Duodenal mucosa (tissue), 2 donors: ENCODE results near the gene TNFAIP8.

Source experiments
- H3K27ac ChIP-seq: one replicate; pipeline ENCODE4 v1.7.0; 2013; ENCODE audit warnings: low read depth, low read length
- H3K27me3 ChIP-seq, 2 donors: one replicate each; pipeline ENCODE4 v1.7.0; 2013; ENCODE audit warnings: low read length in 2 of 2, control low read depth in 1 of 2; ENCODE audit not compliant: insufficient read depth in 2 of 2, control insufficient read depth in 1 of 2
- H3K36me3 ChIP-seq, 2 donors: one replicate each; pipeline ENCODE4 v1.7.0; 2013; ENCODE audit warnings: low read length in 2 of 2, control low read depth in 1 of 2; ENCODE audit not compliant: insufficient read depth in 2 of 2, control insufficient read depth in 1 of 2
- H3K4me1 ChIP-seq, 2 donors: one replicate each; pipeline ENCODE4 v1.7.0; 2013; ENCODE audit warnings: low read length in 2 of 2, control low read depth in 1 of 2; ENCODE audit not compliant: insufficient read depth in 2 of 2, control insufficient read depth in 1 of 2
- H3K4me3 ChIP-seq, 2 donors: one replicate each; pipeline ENCODE4 v1.7.0; 2013; ENCODE audit warnings: low read length in 2 of 2, low read depth in 1 of 2
- H3K9ac ChIP-seq, 2 donors: one replicate each; pipeline ENCODE4 v1.7.0; 2013; ENCODE audit warnings: low read length in 2 of 2, low read depth in 1 of 2
- H3K9me3 ChIP-seq, 2 donors: one replicate each; pipeline ENCODE4 v1.7.0; 2013; ENCODE audit warnings: low read length in 2 of 2, control low read depth in 1 of 2; ENCODE audit not compliant: control insufficient read depth in 1 of 2

TNFAIP8 gene

DNA sequence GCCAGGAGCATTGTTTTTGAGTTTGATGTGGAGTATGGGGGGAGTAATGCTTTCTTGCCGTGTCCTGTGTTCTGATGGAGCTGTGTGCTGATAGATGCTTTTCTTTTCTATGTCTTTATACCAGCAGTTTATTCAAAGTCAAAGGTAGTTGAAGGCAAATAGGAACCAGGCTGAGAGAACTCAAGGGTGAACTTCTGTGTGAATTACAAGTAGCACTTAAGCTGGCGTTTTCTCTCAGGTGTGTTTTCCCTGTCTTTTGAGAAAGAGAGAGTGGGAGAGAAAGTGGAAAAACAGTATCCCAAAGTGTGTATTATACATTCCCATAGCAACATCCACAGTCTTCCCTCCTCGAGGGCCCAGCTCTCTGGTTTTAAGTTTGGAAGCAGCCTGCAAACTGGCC is 1.5 kb downstream of the TNFAIP8 start:
- no peaks in the 10 kb centered on the region for H3K36me3 ChIP-seq
- H3K4me1 ChIP-seq, result peaks cover 36 to 39% of the 10 kb centered on the region in 2 donors
- H3K9me3 ChIP-seq, result no peaks in the 10 kb centered on the region
- H3K4me3 ChIP-seq, result peak overlapping the region; percentile 71 to 73
- H3K27ac ChIP-seq, result no peak overlapping the region
- peak overlapping the region in 1 of 2 donors; percentile 66 for H3K9ac ChIP-seq
- no peaks in the 10 kb centered on the region for H3K27me3 ChIP-seq

DNA sequence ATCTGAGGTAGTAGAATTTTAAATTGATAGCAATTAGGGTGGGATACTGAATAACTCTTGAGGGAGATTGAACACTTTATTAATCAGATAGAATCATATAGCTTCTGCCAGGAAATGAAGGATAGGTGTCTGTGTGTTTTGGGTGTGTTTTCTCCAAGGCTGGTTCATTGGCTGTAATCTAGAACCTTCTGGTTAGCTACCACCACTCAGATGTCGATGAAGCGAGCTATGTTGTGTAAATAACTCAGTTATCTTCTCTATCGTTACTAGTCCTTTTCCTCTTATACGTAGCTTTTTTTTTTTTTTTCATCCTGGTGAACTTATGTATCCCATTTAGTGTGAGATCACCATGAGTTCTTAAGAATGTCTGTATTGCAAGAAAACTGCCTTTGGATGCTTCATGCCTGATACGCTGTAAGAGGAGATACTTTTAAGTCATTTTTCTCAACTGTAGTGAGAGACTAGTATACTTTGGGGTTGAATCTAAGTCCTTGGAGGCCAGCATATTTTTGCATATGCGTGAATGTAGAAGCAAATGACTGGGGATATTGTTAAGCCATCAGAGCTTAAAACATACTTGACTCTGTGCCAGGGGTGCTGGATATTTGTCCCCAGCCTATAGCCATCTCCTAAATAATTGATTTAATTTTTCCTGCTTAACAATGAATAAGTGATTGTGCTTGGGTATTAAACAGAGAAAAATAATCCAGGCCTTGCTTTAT is 2.1 kb downstream of the TNFAIP8 start:
- Histone ChIP-seq H3K27ac (no peak overlapping the region), H3K36me3 (no peaks in the 10 kb centered on the region), H3K9ac (no peak overlapping the region), H3K27me3 (no peaks in the 10 kb centered on the region), H3K4me3 (no peak overlapping the region), H3K9me3 (no peaks in the 10 kb centered on the region), H3K4me1 (peaks cover 36 to 39% of the 10 kb centered on the region in 2 donors)

DNA sequence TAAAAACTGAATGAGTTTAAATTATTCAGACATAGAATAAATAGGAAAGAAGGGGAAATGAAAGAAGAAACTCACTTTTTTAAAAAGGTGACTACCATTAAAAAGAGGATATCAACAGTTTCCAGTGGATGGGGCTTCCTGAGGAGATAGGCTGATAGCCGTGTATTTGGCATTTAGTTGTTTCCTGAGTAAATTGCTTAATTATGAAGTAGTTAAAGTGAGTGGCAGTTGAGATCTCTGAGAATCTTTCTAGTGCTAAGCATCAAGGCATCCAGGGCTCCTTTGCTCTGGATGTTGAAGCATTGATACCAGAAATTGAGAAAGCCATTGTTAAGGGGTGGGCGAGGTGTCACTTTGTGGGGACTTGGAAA is 2.7 kb downstream of the TNFAIP8 start:
- Histone ChIP-seq H3K27ac (no peak overlapping the region), H3K27me3 (no peaks in the 10 kb centered on the region), H3K4me1 (peaks cover 36 to 39% of the 10 kb centered on the region in 2 donors), H3K4me3 (no peak overlapping the region), H3K36me3 (no peaks in the 10 kb centered on the region), H3K9me3 (no peaks in the 10 kb centered on the region), H3K9ac (no peak overlapping the region)

DNA sequence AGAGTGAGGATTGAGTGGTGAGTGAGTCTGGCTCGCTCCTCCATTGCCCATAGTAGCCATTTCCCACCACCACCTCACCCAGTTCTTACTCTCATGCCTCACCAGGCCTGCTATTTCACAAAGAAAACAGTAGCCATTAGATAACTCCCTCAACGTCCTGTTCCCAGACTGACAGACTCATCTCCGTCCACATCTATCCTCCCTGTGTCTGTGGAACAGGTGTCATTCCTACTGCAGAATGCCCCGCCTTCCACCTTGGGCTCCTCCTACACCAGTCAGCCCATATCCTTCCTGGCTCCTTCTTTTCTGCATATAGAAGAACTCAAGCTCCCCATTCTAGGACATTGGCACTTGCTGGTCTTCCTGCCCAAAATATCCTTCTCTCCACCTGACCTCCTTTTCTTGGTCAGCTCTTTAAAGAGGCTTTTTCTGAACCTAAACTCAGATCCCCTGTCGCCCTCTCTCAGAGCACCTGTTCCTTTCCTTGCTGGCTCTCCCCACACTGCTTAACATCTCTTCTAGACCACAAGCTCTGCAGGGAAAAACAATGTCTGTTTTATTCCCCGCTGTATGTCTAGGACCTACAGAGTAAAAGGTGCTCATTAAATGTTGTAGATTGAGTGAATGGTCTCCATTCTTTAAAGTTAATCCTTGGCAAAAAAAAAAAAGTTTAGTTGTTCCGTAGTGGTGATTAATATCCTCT is 3.2 kb downstream of the TNFAIP8 start:
- Histone ChIP-seq H3K27me3 (no peaks in the 10 kb centered on the region), H3K9ac (no peak overlapping the region), H3K4me3 (no peak overlapping the region), H3K27ac (no peak overlapping the region), H3K9me3 (no peaks in the 10 kb centered on the region), H3K36me3 (no peaks in the 10 kb centered on the region), H3K4me1 (peaks cover 33 to 39% of the 10 kb centered on the region in 2 donors)

DNA sequence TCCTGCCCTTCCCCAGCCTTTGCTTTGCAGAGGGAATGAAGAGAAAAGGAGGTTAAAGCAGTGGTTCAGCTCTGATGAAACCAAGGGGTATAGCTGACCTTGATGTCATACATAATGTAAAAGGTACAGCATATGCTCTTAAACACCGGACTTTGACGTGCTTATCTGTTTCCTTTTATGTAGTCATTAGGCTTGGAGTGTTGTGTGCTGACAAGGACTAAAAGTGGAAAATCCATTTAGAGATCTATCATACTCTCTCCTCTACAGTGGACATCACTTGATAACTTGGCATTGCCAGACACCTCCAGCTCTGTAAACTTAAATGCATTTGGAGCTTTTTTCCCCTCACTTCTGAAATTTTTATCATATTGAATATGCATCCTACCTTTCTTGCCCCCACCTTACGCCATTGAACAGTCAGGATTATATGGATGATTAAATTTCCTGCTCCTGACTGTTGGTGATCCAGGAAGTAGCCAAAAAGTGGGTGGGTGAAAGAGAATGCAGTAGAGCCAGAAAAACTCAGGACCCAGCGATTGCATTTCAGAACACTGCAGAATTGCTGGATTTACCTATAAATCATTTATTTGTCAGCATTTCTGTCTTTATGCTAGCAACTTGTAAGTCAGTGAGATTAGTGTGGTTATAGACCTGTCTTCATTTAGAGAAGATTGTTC is 4.1 kb downstream of the TNFAIP8 start:
- Histone ChIP-seq H3K9ac (no peak overlapping the region), H3K36me3 (no peaks in the 10 kb centered on the region), H3K9me3 (no peaks in the 10 kb centered on the region), H3K27me3 (no peaks in the 10 kb centered on the region), H3K27ac (no peak overlapping the region), H3K4me1 (peaks cover 28 to 36% of the 10 kb centered on the region in 2 donors), H3K4me3 (no peak overlapping the region)

DNA sequence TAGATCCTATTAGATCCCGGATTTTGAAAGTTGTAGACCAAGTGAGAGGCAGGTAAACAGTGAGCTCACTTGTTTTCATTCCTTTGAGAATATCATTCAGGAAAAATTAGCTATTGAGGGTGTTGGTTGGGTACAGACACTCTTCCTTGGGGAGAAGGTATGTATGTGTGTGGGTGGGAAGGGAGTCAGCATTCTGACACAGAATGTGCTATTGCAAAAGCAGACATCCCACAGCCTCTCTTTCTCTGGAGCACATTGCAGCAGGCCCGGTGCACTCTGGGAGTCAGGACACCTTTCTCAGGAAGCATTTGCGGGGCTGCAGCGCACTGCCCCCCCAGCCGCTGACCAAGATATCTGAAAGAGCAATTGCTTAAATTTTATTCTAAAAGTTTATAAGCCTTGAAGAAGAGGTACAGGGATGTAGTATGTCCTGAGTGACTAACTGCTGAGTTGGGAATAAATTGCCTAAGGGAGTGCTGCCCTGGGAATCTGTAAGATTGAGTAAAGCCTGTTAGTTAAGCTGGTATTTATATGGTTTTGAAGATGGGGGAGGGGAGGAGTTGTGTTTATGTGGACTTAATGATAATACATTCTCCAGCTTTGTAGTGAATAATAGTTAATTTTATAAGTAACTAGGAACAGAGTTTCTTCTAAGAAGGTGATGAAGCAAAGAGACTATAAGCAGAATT is 5.2 kb downstream of the TNFAIP8 start:
- Histone ChIP-seq H3K9ac (no peak overlapping the region), H3K9me3 (no peaks in the 10 kb centered on the region), H3K27ac (no peak overlapping the region), H3K4me1 (peaks cover 27 to 34% of the 10 kb centered on the region in 2 donors), H3K27me3 (no peaks in the 10 kb centered on the region), H3K4me3 (no peak overlapping the region), H3K36me3 (no peaks in the 10 kb centered on the region)

DNA sequence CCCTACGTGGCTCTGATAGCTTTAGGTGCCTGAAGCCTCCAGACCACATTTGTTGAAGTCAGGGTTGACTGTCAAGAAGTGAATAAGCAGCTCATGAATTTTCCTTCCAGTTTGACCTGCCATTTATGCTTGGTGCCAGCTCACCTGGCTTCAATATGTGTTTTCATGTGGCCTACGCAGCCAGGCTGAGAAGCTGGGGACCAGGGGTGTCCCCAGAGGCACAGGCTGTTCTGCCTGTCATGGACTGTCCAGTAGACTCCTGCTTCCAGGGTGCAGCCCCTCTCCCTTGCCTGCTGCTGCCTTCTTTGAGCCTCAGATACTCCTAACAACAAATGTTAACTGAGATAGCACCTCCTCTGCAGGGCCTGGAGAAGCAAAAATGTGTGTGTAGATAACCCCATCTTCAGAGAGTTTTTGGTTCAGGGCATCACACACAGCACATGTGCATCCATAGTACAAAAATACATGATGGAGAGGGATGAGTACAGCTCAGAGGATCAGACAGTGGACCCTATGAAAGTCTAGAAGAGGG is 5.8 kb downstream of the TNFAIP8 start:
- no peak overlapping the region for H3K4me3 ChIP-seq
- peaks cover 29 to 34% of the 10 kb centered on the region in 2 donors for H3K4me1 ChIP-seq
- H3K27me3 ChIP-seq, result no peaks in the 10 kb centered on the region
- H3K27ac ChIP-seq, result no peak overlapping the region
- no peaks in the 10 kb centered on the region for H3K9me3 ChIP-seq
- H3K9ac ChIP-seq, result no peak overlapping the region
- H3K36me3 ChIP-seq, result no peaks in the 10 kb centered on the region

DNA sequence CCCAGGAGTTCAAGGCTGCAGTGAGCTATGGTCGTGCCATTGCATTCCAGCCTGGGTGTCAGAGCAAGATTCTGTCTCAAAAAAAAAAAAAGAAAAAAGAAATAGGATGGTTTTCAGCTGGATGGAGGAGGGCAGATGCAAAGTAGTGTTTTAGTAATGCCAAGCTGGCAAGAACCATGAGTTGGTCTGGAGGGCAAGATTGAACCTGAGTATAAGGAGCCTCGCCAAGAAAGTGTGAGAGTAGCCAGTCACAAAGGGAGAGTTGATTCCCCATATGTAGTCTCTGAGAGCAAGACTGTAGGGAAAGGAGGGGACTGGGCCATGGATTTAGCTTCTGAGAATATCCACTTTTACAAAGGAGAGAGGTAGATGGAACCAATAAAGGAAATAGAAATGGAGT is 6.9 kb downstream of the TNFAIP8 start:
- H3K4me1 ChIP-seq, result peaks cover 37 to 38% of the 10 kb centered on the region in 2 donors
- H3K27me3 ChIP-seq, result no peaks in the 10 kb centered on the region
- H3K27ac ChIP-seq, result no peak overlapping the region
- H3K36me3 ChIP-seq, result no peaks in the 10 kb centered on the region
- H3K9ac ChIP-seq, result no peak overlapping the region
- H3K4me3 ChIP-seq, result no peak overlapping the region
- H3K9me3 ChIP-seq, result no peaks in the 10 kb centered on the region

DNA sequence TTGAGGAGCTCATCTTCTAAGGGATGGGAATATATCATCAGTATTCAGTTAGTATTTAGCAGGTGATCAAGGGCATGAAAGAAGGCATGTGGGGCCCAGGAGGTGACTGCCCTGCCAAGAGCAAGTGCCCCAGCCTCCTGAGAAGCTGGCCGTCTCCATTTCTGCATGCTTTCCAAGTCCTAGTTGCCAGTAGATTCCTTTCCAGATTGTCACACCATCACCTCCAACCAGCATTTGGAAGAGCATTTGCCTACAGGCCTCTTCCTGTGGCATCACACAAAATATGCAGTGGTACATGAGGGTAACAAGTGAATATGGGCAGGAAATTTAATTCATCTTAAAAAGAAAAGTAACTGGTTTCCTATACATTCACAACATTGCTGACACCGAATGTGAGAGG is 7.5 kb downstream of the TNFAIP8 start:
- Histone ChIP-seq H3K4me3 (no peak overlapping the region), H3K27me3 (no peaks in the 10 kb centered on the region), H3K9me3 (no peaks in the 10 kb centered on the region), H3K4me1 (peaks cover 37 to 38% of the 10 kb centered on the region in 2 donors), H3K36me3 (no peaks in the 10 kb centered on the region), H3K27ac (no peak overlapping the region), H3K9ac (no peak overlapping the region)
